ENCODE data around the gene CLECL1.
A peak's percentile ranks its signal among the peaks of the same experiment; 100 is the strongest.
"Not testable (repeated sequence)": the region's sequence is repeated elsewhere in the genome, so short reads cannot be mapped to it uniquely, and the experiment has no call there.

The CLECL1 gene

DNA sequence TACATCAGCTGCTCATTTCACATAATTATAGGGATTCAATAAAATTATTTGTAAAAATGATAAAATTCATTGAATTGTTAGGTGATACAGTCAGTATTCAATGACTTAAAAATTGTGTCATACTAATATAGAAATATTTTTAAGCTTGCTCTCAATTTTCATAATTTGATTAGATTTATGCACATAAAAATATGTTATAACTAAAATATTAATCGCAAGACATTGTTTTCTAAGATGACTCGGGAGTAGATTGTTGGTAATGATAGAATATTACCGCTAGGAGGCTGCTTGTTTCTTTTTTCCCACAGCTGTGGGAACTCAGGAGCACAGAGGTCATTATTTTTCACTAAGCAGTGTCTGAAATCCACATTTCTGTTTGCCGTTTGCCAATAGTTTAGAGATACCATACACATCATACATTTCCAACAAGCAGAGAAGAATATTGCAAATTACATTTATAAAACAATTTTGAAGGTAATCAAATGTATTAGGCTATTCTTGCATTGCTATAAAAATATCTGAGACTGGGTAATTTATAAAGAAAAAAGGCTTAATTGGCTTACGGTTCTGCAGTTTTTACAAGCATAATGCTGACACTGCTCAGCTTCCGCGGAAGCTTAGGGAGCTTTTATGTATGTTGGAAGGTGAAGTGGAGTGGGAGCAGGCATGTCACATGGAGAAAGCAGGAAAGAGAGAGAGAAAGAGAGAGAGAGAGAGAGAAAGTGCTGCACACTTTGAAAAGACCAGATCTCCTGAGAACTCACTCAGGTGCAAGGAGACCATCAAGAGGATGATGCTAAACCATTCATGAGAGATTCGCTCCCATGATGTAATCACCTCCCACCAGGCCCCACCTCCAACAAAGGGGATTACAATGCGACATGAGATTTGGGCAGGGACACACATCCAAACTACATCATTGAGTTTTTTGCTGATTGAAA lies 18.6 kb upstream of the CLECL1 start:
- no peak for DNase-seq

DNA sequence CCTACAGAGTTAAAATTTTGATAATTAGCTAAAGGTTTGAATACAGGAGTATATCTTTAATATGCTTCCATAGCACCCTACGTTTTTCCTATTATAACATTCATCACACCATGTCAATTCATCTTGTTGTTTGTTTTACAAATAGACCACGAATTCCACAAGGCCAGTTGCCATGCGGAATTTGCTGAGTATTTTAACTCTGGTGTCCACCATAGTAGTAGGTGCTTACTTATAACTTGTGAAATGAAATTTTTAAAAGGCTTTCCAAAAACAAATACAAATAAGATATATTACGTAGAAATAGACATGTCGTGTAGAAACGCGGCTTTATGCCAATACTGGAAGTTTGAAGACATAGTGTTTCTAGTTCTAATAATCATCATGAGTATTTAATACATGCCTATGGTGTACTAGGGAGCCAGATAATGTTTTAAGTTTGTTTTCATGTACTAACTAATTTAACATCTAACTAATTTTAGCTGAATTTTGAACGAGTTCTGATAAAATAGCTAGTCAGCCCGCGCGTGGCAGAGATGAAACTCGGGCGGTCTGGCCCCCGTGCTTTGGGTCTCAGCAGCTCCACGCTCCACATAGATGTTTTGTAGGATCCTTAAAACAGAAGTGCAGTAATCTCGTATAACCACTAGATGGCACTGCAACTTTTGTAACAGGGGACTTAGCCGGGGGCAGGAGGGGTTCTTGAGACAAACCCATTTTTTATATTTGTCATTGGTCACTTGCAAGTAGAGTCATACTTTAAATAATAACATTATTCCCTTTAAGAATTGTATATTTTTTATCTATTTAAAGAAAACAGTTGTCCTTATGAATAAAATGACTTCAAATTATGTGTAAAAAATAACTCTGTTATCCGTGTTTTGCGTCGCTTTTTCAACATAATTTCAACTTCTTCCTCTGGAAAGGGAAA lies 17.6 kb upstream of the CLECL1 start:
- peak; percentile 19 for DNase-seq

DNA sequence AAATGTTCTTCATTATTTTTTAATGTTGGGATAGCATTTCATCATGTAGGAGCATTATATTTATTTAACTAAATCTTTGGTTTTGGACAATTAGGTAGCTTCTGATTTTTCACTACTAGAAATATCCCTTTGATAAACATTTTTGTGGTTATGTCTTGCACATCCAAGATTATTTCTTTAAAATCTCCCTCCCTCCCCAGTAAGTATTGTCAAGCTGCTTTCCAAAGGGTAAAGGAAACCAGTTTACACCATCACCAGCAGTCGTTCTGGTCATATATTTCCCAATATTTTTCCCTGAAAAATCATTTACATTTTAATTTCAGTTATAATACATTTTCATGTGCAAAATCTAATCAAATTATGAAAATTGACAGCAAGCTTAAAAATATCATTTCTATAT lies 16.7 kb upstream of the CLECL1 start:
- DNase-seq: no peak

DNA sequence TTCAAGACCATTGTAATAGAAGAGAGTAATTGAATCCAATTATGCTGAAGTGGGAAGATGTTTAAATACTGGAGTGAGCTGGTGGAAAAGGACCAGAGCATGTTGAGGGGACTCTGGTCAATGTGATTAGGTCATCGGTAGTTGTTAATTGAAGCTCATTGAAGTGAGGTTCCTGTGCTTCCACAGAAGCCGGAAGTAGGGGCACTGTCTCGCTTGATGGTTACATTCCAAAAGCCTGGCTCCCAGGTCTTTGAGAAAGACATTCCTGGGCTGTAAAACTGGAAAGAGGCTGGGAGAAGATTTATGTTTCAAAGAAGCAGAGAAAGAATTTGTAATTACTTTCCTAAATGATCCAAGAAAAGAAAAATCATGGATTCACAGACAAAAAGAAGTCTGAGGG lies 12.3 kb upstream of the CLECL1 start:
- no peak for DNase-seq

DNA sequence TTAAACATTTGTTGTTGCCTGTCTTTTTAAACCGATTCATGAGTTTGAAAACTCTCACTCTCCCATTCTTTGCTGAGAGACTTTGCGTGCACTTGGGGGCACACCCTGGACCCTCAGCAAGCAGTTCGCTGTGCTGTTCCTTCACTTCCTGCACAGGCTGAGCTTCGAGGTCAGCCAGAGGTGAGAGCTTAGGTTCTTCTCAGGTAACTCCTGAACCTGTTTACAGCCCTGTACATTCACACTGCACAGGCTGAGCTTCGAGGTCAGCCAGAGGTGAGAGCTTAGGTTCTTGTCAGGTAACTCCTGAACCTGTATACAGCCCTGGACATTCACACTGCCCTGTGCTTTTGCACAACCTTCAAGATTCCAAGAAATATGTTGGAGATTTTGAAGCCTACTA lies 9.8 kb upstream of the CLECL1 start:
- no peak for DNase-seq

DNA sequence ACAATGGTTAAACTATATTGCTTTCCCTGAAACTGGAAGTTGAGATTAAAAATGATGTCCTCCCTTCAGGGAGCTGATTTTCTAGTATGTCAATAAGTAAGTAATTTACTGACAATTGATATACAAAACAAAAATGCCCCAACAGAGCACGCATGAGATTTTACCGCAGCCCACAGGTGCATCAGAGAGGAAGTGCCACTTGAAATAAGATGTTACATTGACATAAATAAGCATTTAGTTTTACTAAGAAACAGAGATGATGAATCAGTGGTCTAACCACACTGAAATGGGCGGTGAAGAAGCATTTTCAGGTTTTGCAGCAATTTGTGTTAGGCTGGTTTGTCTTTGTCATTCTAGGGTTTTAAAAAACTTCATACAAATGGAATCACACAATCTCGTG lies 8.8 kb upstream of the CLECL1 start:
- no peak for DNase-seq

- DNase-seq: no peak
These were observed 7.3 kb upstream of the CLECL1 start for GRCh38 chr12:9740106-9740750.

DNA sequence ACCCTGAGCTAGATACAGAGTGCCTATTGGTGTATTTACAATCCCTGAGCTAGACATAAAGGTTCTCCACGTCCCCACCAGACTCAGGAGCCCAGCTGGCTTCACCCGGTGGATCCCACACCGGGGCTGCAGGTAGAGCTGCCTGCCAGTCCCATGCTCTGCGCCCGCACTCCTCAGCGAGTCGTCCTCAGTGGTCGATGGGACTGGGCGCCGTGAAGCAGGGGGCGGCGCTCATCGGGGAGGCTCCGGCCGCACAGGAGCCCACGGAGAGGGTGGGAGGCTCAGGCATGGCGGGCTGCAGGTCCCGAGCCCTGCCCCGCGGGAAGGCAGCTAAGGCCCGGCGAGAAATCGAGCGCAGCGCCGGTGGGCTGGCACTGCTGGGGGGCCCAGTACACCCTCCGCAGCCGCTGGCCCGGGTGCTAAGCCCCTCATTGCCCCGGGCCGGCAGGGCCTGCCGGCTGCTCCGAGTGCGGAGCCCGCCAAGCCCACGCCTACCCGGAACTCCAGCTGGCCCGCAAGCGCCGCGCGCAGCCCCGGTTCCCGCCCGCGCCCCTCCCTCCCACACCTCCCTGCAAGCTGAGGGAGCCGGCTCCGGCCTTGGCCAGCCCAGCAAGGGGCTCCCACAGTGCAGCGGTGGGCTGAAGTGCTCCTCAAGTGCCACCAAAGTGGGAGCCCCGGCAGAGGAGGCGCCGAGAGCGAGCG lies 6.7 kb upstream of the CLECL1 start:
- DNase-seq: not testable (repeated sequence)

- not testable (repeated sequence) for DNase-seq
These were observed 6.0 kb upstream of the CLECL1 start for GRCh38 chr12:9738905-9739304.

GRCh38 chr12:9736936-9737705 lies 4.2 kb upstream of the CLECL1 start:
- DNase-seq: no peak

DNA sequence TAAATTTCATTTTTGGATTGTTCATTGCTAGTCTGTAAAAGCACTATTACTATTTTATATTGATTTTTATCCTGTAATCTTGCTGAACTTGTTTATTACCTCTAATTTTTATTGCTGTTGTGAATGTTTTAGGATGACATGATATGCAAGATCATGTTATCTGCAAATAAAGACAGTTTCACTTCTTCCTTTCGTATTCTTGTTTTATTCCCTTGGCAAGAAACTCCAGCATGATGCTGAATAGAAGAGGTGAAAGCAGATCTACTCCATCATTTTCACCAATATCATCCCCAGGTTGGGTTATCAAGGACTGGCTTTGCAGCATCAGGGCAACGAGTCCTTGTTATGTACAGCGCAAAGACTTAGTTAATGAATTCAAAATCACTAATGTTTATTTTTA lies 2.7 kb upstream of the CLECL1 start:
- DNase-seq: no peak

GRCh38 chr12:9731797-9732196 lies 1.1 kb downstream of the CLECL1 start:
- DNase-seq: no peak

GRCh38 chr12:9731393-9731792 lies 1.5 kb downstream of the CLECL1 start:
- DNase-seq: no peak

- DNase-seq: no peak
These were observed 2.3 kb downstream of the CLECL1 start for GRCh38 chr12:9730591-9730990.

DNA sequence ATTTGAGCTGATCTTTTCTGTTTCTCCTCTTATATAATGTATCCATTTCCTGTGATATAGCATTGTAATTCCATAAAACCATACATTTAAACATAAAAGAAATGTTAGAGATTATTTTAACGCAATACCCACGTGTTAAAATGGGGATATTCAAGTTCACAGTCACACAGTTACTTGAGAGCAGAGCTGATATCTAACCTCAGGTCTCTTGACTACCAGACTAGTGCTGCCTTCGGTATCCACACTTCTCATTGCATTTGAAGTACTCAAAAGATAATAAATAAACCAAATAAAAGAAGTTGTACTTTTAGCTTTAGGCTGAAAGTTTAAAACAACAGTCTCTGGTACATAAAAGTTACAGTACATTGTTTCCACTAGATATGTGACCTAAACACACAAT lies 2.9 kb downstream of the CLECL1 start:
- no peak for DNase-seq

DNA sequence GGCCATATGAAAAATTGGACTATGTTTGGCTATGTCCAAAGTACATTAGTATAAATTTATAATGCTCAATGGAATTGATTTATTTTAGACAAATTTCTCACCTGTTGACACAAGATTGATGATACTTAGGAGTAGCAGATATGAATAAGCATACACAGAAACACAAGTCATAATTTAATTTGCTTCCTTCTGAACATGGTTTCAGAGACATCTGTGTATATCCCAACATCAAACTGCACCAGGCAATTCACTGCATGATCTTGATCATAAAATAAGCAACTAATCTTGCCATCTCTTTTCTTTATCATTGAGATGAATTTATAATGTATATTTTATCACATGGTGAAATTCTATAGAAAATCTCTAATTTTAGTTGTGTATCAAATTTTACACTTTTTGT lies 3.8 kb downstream of the CLECL1 start:
- DNase-seq: no peak

- no peak for DNase-seq
These were observed 5.1 kb downstream of the CLECL1 start for GRCh38 chr12:9727813-9728212.

DNA sequence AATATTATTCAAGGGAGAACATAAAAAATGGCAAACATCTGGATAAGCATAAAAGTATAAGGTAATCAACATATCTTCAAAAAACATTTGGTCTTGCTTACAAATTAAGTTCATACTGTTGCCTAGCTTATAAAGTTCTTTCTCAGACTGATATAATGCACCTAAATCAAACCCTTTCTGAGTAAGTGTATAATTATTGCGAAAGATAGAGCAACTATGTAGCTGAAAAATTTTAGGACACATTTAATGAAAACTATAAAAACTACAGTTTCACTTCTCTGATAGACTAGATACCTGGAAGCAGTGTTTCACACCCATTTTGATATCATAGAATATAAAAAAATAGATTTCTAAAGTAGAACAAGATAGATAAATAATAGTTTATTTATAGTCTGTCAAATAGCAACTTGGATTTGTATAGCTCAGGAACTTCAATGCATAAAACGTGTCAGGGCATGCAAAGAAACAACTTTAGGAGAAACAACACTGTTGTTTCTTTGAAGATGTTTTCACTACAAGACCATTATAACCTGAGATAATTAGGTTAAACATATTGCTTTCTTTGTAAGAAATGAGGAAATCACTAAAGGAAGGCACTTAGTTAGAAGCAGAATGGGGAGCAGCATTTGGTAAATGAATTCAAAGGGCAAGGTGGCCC lies 7.6 kb downstream of the CLECL1 start:
- DNase-seq: no peak

GRCh38 chr12:9724023-9724422 lies 8.9 kb downstream of the CLECL1 start:
- DNase-seq: no peak

- no peak for DNase-seq
These were observed 11.4 kb downstream of the CLECL1 start for GRCh38 chr12:9721394-9722092.

- DNase-seq: no peak
These were observed 13.1 kb downstream of the CLECL1 start for GRCh38 chr12:9719790-9720189.
